Measurements from ENCODE around the gene PPFIA4. TPM values are rescaled to one million over a fixed set of nuclear protein-coding genes. Genes with fewer than 3 reads are reported as not detected.

The PPFIA4 gene
- total and polyA plus RNA-seq, 2 of the 4 experiments (the other 2 are of a cell fraction), result 5.4 to 13.7 TPM

- TF ChIP-seq CTCF (conservative IDR thresholded peaks at IDR 0.05; ENCODE audit: low read depth, low read length) (no peak), SMC3 (IDR thresholded peaks at IDR 0.05; ENCODE audit: low read depth, low read length) (no peak), ELK1 (IDR thresholded peaks at IDR 0.05; ENCODE audit: borderline replicate concordance, low read depth, low read length) (no peak)
Observed at GRCh38 chr1:203000217-203000944, 25.9 kb upstream of the PPFIA4 start (continued).
